ENCODE measurements around the gene ZNF586. TPM values are rescaled to one million over a fixed set of nuclear protein-coding genes. Genes with fewer than 3 reads are reported as not detected.

ZNF586 gene
- total and polyA plus RNA-seq, 10 of the 15 experiments (the other 5 are each of a cell fraction or from before 2014, with no cell fraction given) = 3.9 to 24.2 (median 15.0) TPM

GRCh38 chr19:57757941-57758340, 11.5 kb upstream of the ZNF586 start:
- H3K9ac ChIP-seq (ENCODE audit: control insufficient read depth, insufficient read depth, low read length) = no peak overlapping the region
- H3K4me2 ChIP-seq (ENCODE audit: control insufficient read depth, insufficient read depth) = no peak overlapping the region
- SMC1A ChIA-PET (ENCODE audit: uncharacterized antibody, unreplicated experiment) = no interaction called here
- CTCF ChIA-PET = no interaction called here
- POLR2A ChIA-PET = no interaction called here
- FAIRE-seq (no peak), ATAC-seq (no peak), DNase-seq (ENCODE audit: low read depth, low spot score) (no peak)
- no peaks in the 10 kb centered on the region for H3K27me3 ChIP-seq (replicated peaks in 1 of 2; ENCODE audit: control insufficient read depth in 2 of 2, insufficient read depth in 2 of 2, low read length in 1 of 2)
- no peak overlapping the region for H3K4me3 ChIP-seq
- H2AFZ ChIP-seq (ENCODE audit: control insufficient read depth, low read depth, low read length) = no peak overlapping the region
- H3K9me3 ChIP-seq (replicated peaks; ENCODE audit: control insufficient read depth, insufficient read depth, low read length) = peaks cover 25% of the 10 kb centered on the region
- no TSS peak for BruUV-seq (replicated peaks)
- no peaks in the 10 kb centered on the region for H4K20me1 ChIP-seq (ENCODE audit: control insufficient read depth, insufficient read depth)
- no peaks in the 10 kb centered on the region for H3K4me1 ChIP-seq (ENCODE audit: control insufficient read depth, insufficient read depth, low read length)
- 97% methylated on average over 2 of the region's 2 CpGs for WGBS (ENCODE audit: insufficient coverage, insufficient replicate concordance, low lambda C conversion rate, missing lambda C conversion rate)
- intact Hi-C loops (cut with micrococcal nuclease; ENCODE audit: unreplicated experiment) = no loop called here
- no peaks in the 10 kb centered on the region for H3K79me2 ChIP-seq (ENCODE audit: control insufficient read depth, insufficient read depth, low read length)
- RAD21 ChIA-PET (ENCODE audit: unreplicated experiment) = no interaction called here
- no peak overlapping the region for H3K27ac ChIP-seq (ENCODE audit: control insufficient read depth, insufficient read depth)
- peaks cover 2 to 26% of the 10 kb centered on the region in 2 experiments for H3K36me3 ChIP-seq (ENCODE audit: control insufficient read depth in 2 of 2, insufficient read depth in 2 of 2, low read length in 1 of 2)
- in situ Hi-C loops (cut with MboI) = no loop called here
- TF ChIP-seq HSF1 (IDR thresholded peaks at IDR 0.05; ENCODE audit: low read depth, low read length) = no peak
- TF ChIP-seq SREBF2 (IDR thresholded peaks at IDR 0.05; ENCODE audit: low read length) = no peak
- no peak for TF ChIP-seq STAT1 (conservative IDR thresholded peaks at IDR 0.05)
- no peak for TF ChIP-seq SMAD1 (IDR thresholded peaks at IDR 0.05; ENCODE audit: low read depth, partially characterized antibody)
- no peak for TF ChIP-seq E2F8 (IDR thresholded peaks at IDR 0.05; ENCODE audit: low read depth, partially characterized antibody)
- no peak for TF ChIP-seq RFX5 (IDR thresholded peaks at IDR 0.05; ENCODE audit: low read depth, low read length)
- no peak for TF ChIP-seq KLF5 (IDR thresholded peaks at IDR 0.05; ENCODE audit: partially characterized antibody)
- TF ChIP-seq LARP7 (IDR thresholded peaks at IDR 0.05) = no peak
- no peak for TF ChIP-seq RELA (IDR thresholded peaks at IDR 0.05; ENCODE audit: borderline replicate concordance, partially characterized antibody)
- TF ChIP-seq RAD21 (IDR thresholded peaks at IDR 0.05; ENCODE audit: insufficient read depth, low read depth, low read length) = no peak
- TF ChIP-seq ZNF217 (IDR thresholded peaks at IDR 0.05) = no peak
- TF ChIP-seq PRDM15 (CRISPR knock-in tag; IDR thresholded peaks at IDR 0.05) = no peak
- TF ChIP-seq CHD1 (IDR thresholded peaks at IDR 0.05; ENCODE audit: low read depth, low read length) = no peak
- TF ChIP-seq ZNF592 (IDR thresholded peaks at IDR 0.05) = no peak
